ENCODE data around the gene PAIP2.

PAIP2 gene

GRCh38 chr5:139413963-139414362 is 72.3 kb downstream of the PAIP2 start:
- DNase-seq = no peak

DNA sequence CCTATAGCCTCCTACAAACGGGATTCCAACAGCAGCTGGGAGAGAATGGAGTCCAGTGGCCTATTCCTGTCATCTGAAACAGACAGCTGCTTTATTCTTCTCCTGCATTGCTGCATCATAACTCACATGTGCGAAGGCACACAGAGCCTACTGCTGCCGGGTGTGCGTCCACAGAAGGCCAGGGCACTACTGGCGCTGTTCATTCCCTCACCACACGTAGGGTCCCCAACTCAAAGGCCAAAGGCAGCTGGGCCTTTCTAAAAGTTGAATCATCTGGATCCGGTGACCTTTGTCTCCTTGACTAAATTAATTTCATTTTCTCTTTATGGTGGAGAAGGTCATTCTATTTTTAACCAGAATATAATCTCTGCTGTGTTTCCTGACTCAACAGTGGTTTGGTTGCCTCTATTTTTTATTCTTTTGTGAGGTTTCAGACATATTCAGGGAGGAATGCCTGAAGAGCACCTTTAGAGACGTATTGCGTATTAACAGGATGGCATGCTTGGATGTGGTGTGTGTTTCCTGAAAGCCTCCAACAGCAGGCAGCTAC is 73.0 kb downstream of the PAIP2 start:
- DNase-seq = no peak

- DNase-seq = no peak
Observed at GRCh38 chr5:139415221-139415861, 73.7 kb downstream of the PAIP2 start.

DNA sequence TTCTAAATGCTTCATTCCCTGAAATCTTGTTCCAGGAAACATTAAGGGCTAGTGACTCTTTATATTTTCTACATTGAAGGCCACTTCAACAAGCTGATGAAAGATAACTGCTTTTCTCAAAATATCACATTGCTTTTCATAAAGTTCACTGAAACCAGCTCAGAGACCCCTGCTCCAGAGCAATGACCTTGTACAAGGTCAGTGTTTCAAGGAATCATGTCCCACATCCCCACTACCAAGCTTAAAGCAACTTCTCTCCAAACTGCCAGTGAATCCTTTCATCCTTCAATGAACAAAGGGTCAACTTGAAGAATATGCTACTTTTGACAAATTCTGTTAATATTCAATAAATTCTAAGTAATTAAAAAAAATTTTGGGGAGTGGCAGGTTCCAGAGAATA is 74.2 kb downstream of the PAIP2 start:
- no peak for DNase-seq

DNA sequence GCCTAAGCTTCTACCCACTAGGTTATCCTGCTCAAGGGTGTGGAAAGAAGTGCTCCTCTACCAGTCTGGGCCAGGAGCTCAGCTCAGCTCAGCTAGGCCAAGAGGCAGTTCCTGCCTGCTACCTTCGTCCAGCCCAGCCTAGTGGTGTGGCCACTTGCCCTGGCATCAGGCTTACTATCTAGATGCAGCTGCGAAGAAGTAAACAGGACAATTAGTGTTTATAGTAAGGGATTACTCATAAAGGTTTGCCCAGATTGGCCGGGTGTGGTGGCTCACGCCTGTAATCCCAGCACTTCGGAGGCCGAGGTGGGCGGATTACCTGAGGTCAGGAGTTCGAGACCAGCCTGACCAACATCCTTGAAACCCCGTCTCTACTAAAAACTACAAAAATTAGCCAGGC is 75.0 kb downstream of the PAIP2 start:
- DNase-seq = no peak

- no peak for DNase-seq
Observed at GRCh38 chr5:139417214-139417613, 75.6 kb downstream of the PAIP2 start.

DNA sequence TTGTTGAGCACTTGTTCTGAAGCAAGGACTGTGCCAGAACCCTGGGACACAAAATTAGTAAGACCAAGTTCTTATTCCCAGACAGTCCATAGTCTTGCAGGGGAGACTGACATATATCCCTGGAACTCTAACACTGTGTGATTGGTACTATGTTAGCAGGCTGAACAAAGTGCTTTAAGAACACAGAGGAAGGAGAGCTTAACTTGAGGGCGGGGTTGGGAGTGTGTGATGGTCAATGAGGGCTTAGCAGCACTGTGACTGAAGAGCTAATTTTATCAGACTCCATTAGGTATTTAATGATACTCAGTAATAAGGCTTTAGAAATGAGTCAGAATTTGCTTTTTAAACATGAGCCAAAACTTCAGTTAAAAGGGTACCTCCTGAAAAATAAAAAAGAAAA is 77.1 kb downstream of the PAIP2 start:
- no peak for DNase-seq
